RWPE2 (cell line): ENCODE measurements around the gene LPO.

ENCODE experiments used
- ATAC-seq: fragments of 200-7000 bp; cut with Tn5 transposase; 3 replicates; pipeline ENCODE4 v1.9.1; 2021; ENCODE audit warnings: low read depth
- DNase-seq: peaks from one replicate; pipeline ENCODE4 v3.0.0-alpha.2; 2020; ENCODE audit warnings: low spot score
- H3K27ac ChIP-seq: fragments of 450-650 bp; 2 replicates; pipeline ENCODE4 v1.5.1; 2017; ENCODE audit warnings: mild to moderate bottlenecking; ENCODE audit not compliant: poor library complexity, severe bottlenecking
- H3K27me3 ChIP-seq: fragments of 250-450 bp; sonication (Bioruptor Pico); 2 replicates; pipeline ENCODE4 v1.5.1; 2021; ENCODE audit warnings: mild to moderate bottlenecking, moderate library complexity; ENCODE audit not compliant: insufficient read depth, poor library complexity, severe bottlenecking
- H3K36me3 ChIP-seq: fragments of 250-450 bp; sonication (Bioruptor Pico); 2 replicates; pipeline ENCODE4 v1.5.1; 2020; ENCODE audit warnings: low read depth, mild to moderate bottlenecking, moderate library complexity
- H3K4me1 ChIP-seq: fragments of 250-450 bp; sonication (Bioruptor Pico); 2 replicates; pipeline ENCODE4 v1.5.1; 2021; ENCODE audit warnings: mild to moderate bottlenecking, moderate library complexity; ENCODE audit not compliant: insufficient read depth, poor library complexity, severe bottlenecking
- H3K4me3 ChIP-seq: fragments of 250-450 bp; sonication (Bioruptor Pico); 2 replicates; pipeline ENCODE4 v1.5.1; 2021; ENCODE audit warnings: mild to moderate bottlenecking, moderate library complexity; ENCODE audit not compliant: severe bottlenecking
- H3K9me3 ChIP-seq: fragments of 250-450 bp; sonication (Bioruptor Pico); 2 replicates; pipeline ENCODE4 v1.5.1; 2021; ENCODE audit warnings: mild to moderate bottlenecking, moderate library complexity; ENCODE audit not compliant: severe bottlenecking
- CTCF ChIP-seq: fragments of 450-650 bp; IDR thresholded peaks from one replicate; pipeline ENCODE4 v1.5.1; 2017; ENCODE audit warnings: mild to moderate bottlenecking, moderate library complexity; ENCODE audit not compliant: poor library complexity, severe bottlenecking

LPO gene

GRCh38 chr17:58215685-58216084 lies 22.7 kb upstream of the LPO start:
- no peak for TF ChIP-seq CTCF

GRCh38 chr17:58217766-58218165 lies 20.6 kb upstream of the LPO start:
- no peak for DNase-seq
- Histone ChIP-seq H3K27me3 (no peaks in the 10 kb centered on the region), H3K27ac (no peak overlapping the region), H3K9me3 (no peaks in the 10 kb centered on the region), H3K36me3 (peaks cover 37% of the 10 kb centered on the region), H3K4me3 (no peak overlapping the region), H3K4me1 (peaks cover 4% of the 10 kb centered on the region)
- no peak for ATAC-seq
- no peak for TF ChIP-seq CTCF

More at GRCh38 chr17:58215685-58216084, 22.7 kb upstream of the LPO start:
- H3K36me3 ChIP-seq = peaks cover 57% of the 10 kb centered on the region
- no peaks in the 10 kb centered on the region for H3K9me3 ChIP-seq
- no peak overlapping the region for H3K4me3 ChIP-seq
- no peak overlapping the region for H3K27ac ChIP-seq
- H3K27me3 ChIP-seq = no peaks in the 10 kb centered on the region
- no peak for DNase-seq
- peaks cover 4% of the 10 kb centered on the region for H3K4me1 ChIP-seq
- no peak for ATAC-seq

GRCh38 chr17:58219007-58219788 lies 19.2 kb upstream of the LPO start, which contains the start of gene MKS1:
Gene MKS1, minus strand, starts transcription at chr17:58219255. Its CDS starts 25 bp downstream, at chr17:58219230.
- no peaks in the 10 kb centered on the region for H3K9me3 ChIP-seq
- H3K4me1 ChIP-seq = peaks cover 13% of the 10 kb centered on the region
- DNase-seq = peak; percentile 91
- TF ChIP-seq CTCF = peak; percentile 61
- no peak within 1 kb of the TSS for H3K27ac ChIP-seq
- H3K4me3 ChIP-seq = peak within 1 kb of the TSS; percentile 55
- ATAC-seq = peak; percentile 98
- peaks cover 27% of the 10 kb centered on the region for H3K36me3 ChIP-seq
- H3K27me3 ChIP-seq = no peaks in the 10 kb centered on the region

GRCh38 chr17:58219789-58220183 lies 18.6 kb upstream of the LPO start:
- DNase-seq = no peak
- no peak for TF ChIP-seq CTCF
- peak overlapping the region; percentile 55 for H3K4me3 ChIP-seq
- no peaks in the 10 kb centered on the region for H3K9me3 ChIP-seq
- no peak overlapping the region for H3K27ac ChIP-seq
- H3K4me1 ChIP-seq = peaks cover 17% of the 10 kb centered on the region
- H3K27me3 ChIP-seq = no peaks in the 10 kb centered on the region
- ATAC-seq = no peak
- H3K36me3 ChIP-seq = peaks cover 24% of the 10 kb centered on the region

GRCh38 chr17:58224315-58224714 lies 14.1 kb upstream of the LPO start:
- peak; percentile 85 for ATAC-seq

More at GRCh38 chr17:58224315-58224714, 14.1 kb upstream of the LPO start:
- H3K9me3 ChIP-seq = no peaks in the 10 kb centered on the region
- no peak for DNase-seq
- H3K27me3 ChIP-seq = no peaks in the 10 kb centered on the region
- H3K36me3 ChIP-seq = no peaks in the 10 kb centered on the region
- TF ChIP-seq CTCF = no peak
- H3K4me1 ChIP-seq = peaks cover 17% of the 10 kb centered on the region
- H3K4me3 ChIP-seq = no peak overlapping the region
- H3K27ac ChIP-seq = no peak overlapping the region
